Smooth muscle cell of trachea (primary cell): ENCODE measurements around the gene SH3BGRL3. TPM values are rescaled to one million over a fixed set of nuclear protein-coding genes. Genes with fewer than 3 reads are reported as not detected.

Experiments used
- total RNA-seq: library from RNA; depleted of rRNA; stranded (reverse); fragments of >200 nt; gene quantifications from 2 replicates; pipeline ENCODE4 v1.2.1, GENCODE V29; 2014

Gene SH3BGRL3
- 36.8 and 70.3 TPM in 2 replicates for total RNA-seq

GRCh38 chr1:26279456-26280332 is at the start of gene SH3BGRL3:
Gene SH3BGRL3, plus strand, starts transcription at chr1:26280086. Its CDS starts 70 bp downstream, at chr1:26280156.

GRCh38 chr1:26233903-26234643 is 45.8 kb upstream of the SH3BGRL3 start, which contains the start of gene CEP85:
Gene CEP85, plus strand, starts transcription at chr1:26234200. Its CDS starts 5,584 bp downstream, at chr1:26239784.

GRCh38 chr1:26306290-26307229 is 26.7 kb downstream of the SH3BGRL3 start, which contains the start of gene UBXN11:
Gene UBXN11, minus strand, starts transcription at chr1:26306636. Its CDS starts 3,753 bp downstream, at chr1:26302883.

GRCh38 chr1:26317612-26318337 is 37.9 kb downstream of the SH3BGRL3 start, which contains the start of gene CD52:
Gene CD52, plus strand, starts transcription at chr1:26317958. Its CDS starts 60 bp downstream, at chr1:26318018.

Other genes starting within 250 kb of the SH3BGRL3 start
- not detected in 2 replicates for gene SLC30A2, start 234.0 kb upstream of the SH3BGRL3 start, total RNA-seq
- 0.15 TPM in 1 of 2 replicates, not detected in the other for gene TRIM63, start 212.5 kb upstream of the SH3BGRL3 start, total RNA-seq
- gene PDIK1L, start 168.3 kb upstream of the SH3BGRL3 start, total RNA-seq = 2.6 and 4.4 TPM in 2 replicates
- not detected in 2 replicates for gene FAM110D, start 121.0 kb upstream of the SH3BGRL3 start, total RNA-seq
- not detected in 2 replicates for gene C1orf232, start 111.1 kb upstream of the SH3BGRL3 start, total RNA-seq
- gene ZNF593, start 110.2 kb upstream of the SH3BGRL3 start, total RNA-seq = 15.3 and 23.2 TPM in 2 replicates
- not detected in 2 replicates for gene ZNF593OS, start 108.3 kb upstream of the SH3BGRL3 start, total RNA-seq
- gene CNKSR1, start 102.6 kb upstream of the SH3BGRL3 start, total RNA-seq = 0.17 TPM in 1 of 2 replicates, not detected in the other
- gene CATSPER4, start 89.5 kb upstream of the SH3BGRL3 start, total RNA-seq = not detected in 2 replicates
- gene CEP85, start 45.9 kb upstream of the SH3BGRL3 start, total RNA-seq = 3.3 and 7.9 TPM in 2 replicates
- gene UBXN11, start 26.6 kb downstream of the SH3BGRL3 start, total RNA-seq = 3.6 and 6.3 TPM in 2 replicates
- gene CD52, start 37.9 kb downstream of the SH3BGRL3 start, total RNA-seq = not detected in 2 replicates
- gene CRYBG2, start 74.0 kb downstream of the SH3BGRL3 start, total RNA-seq = under 0.01 TPM in 1 of 2 replicates, not detected in the other
- not detected in 2 replicates for gene ZNF683, start 92.7 kb downstream of the SH3BGRL3 start, total RNA-seq
- not detected in 2 replicates for gene LIN28A, start 130.7 kb downstream of the SH3BGRL3 start, total RNA-seq
- gene DHDDS, start 152.2 kb downstream of the SH3BGRL3 start, total RNA-seq = 58.6 and 67.2 TPM in 2 replicates
- gene HMGN2, start 192.4 kb downstream of the SH3BGRL3 start, total RNA-seq = 166 and 426 TPM in 2 replicates
- gene RPS6KA1, start 249.7 kb downstream of the SH3BGRL3 start, total RNA-seq = 1.0 and 2.2 TPM in 2 replicates